Bronchial epithelial cell (primary cell): Measurements from ENCODE around the gene CELF5. TPM values are rescaled to one million over a fixed set of nuclear protein-coding genes. Genes with fewer than 3 reads are reported as not detected.

Experiments
- DNase-seq: peaks from one replicate; pipeline ENCODE4 v3.0.0-alpha.2; 2010; ENCODE audit warnings: low read depth
- FAIRE-seq: peaks from 2 replicates; lab custom pipeline; 2011; peaks lifted over from hg19 to GRCh38; lab: Jason Lieb, UNC
- H3K27me3 ChIP-seq: 2 replicates; pipeline ENCODE4 v1.5.1; 2011; ENCODE audit warnings: low read length; ENCODE audit not compliant: control insufficient read depth, insufficient read depth
- H3K36me3 ChIP-seq: 2 replicates; pipeline ENCODE4 v1.5.1; 2011; ENCODE audit warnings: low read length; ENCODE audit not compliant: control insufficient read depth, insufficient read depth
- H3K4me3 ChIP-seq: 2 replicates; pipeline ENCODE4 v1.5.1; 2011; ENCODE audit warnings: mild to moderate bottlenecking, low read depth, low read length, control low read depth
- total RNA-seq: library from RNA; depleted of rRNA; stranded (reverse); fragments of >200 nt; gene quantifications from 2 replicates; pipeline ENCODE4 v1.2.1, GENCODE V29; 2014
- TF ChIP-seq, protein P1 (sequence below): IDR thresholded peaks from 2 replicates; pipeline ENCODE4 v1.5.1; 2011; ENCODE audit warnings: mild to moderate bottlenecking, moderate library complexity, low read length, control low read depth, inconsistent platforms; ENCODE audit not compliant: insufficient read depth, severe bottlenecking

The CELF5 gene
- total RNA-seq: not detected in 2 replicates

- FAIRE-seq: no peak
- H3K36me3 ChIP-seq: no peaks in the 10 kb centered on the region
- TF ChIP-seq, protein P1, sequence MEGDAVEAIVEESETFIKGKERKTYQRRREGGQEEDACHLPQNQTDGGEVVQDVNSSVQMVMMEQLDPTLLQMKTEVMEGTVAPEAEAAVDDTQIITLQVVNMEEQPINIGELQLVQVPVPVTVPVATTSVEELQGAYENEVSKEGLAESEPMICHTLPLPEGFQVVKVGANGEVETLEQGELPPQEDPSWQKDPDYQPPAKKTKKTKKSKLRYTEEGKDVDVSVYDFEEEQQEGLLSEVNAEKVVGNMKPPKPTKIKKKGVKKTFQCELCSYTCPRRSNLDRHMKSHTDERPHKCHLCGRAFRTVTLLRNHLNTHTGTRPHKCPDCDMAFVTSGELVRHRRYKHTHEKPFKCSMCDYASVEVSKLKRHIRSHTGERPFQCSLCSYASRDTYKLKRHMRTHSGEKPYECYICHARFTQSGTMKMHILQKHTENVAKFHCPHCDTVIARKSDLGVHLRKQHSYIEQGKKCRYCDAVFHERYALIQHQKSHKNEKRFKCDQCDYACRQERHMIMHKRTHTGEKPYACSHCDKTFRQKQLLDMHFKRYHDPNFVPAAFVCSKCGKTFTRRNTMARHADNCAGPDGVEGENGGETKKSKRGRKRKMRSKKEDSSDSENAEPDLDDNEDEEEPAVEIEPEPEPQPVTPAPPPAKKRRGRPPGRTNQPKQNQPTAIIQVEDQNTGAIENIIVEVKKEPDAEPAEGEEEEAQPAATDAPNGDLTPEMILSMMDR: peak; percentile 22
- DNase-seq: no peak
- no peak within 1 kb of the TSS for H3K4me3 ChIP-seq
- peaks cover 13% of the 10 kb centered on the region for H3K27me3 ChIP-seq
These were observed at the start of gene CELF5 for GRCh38 chr19:3224346-3225168. TSS of gene CELF5 (plus strand) at chr19:3224661. CDS start at chr19:3224740, 79 bp downstream.

- no peak overlapping the region for H3K4me3 ChIP-seq
- FAIRE-seq: peak; percentile 97
- DNase-seq: peak; percentile 94
- H3K27me3 ChIP-seq: no peaks in the 10 kb centered on the region
- no peaks in the 10 kb centered on the region for H3K36me3 ChIP-seq
- TF ChIP-seq, protein P1: no peak
These were observed 48.4 kb upstream of the CELF5 start for GRCh38 chr19:3175781-3176714.

DNA sequence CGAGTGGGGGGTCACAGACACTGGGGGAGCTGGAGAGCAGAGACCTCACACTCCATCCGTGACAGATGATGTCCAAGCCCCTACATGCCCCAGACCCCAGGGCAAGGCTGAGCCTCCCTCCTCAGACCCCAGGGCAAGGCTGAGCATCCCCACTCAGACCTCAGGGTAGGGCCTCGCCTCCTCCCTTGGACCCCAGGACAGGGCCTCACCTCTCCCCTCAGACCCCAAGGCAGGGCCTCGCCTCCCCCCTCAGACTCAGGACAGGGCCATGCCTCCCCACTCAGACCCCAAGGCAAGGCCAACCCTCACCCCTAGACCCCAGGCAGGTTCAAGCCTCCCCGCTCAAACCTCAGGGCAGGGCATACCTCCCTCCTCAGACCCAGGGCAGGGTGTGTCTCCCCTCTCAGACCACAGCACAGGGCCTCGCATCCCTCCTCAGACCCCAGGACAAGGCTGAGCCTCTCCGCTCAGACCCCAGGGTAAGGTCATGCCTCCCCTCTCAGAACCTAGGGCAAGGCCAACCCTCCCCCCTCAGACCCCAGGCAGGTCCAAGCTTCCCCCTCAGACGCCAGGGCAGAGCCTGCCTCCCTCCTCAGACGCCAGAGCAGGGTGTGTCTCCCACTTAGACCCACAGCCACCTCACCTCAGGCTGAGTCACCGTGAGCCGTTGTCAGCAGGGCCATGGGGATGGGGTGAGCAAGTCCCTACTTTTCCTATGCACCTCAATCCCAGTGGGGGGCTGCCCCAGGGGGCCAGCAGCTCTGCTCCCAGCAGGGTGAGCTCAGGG is 47.6 kb upstream of the CELF5 start:
- Histone ChIP-seq H3K4me3 (no peak overlapping the region), H3K27me3 (no peaks in the 10 kb centered on the region), H3K36me3 (no peaks in the 10 kb centered on the region)
- FAIRE-seq (no peak), DNase-seq (peak; percentile 92)
- TF ChIP-seq, protein P1: no peak

- FAIRE-seq: no peak
- Histone ChIP-seq H3K27me3 (no peaks in the 10 kb centered on the region), H3K36me3 (no peaks in the 10 kb centered on the region), H3K4me3 (no peak within 1 kb of the TSS)
- TF ChIP-seq, protein P1: no peak
- DNase-seq: no peak
These were observed 46.0 kb upstream of the CELF5 start, which contains the start of gene S1PR4 for GRCh38 chr19:3178377-3178972. TSS of gene S1PR4 (plus strand) at chr19:3178769. CDS start at chr19:3178793, 24 bp downstream.
